Activated CD4-positive, CD25-positive, alpha-beta regulatory T cell treated with anti-CD3 and anti-CD28 coated beads, Interleukin-2, amount 50 U/mL, for 72 hours (primary cell): ENCODE data around the gene EFHC1.

Experiments
- DNase-seq: peaks from one replicate; pipeline ENCODE4 v3.0.0; 2021

The EFHC1 gene

GRCh38 chr6:52543262-52543661, 123.1 kb downstream of the EFHC1 start:
- no peak for DNase-seq

DNA sequence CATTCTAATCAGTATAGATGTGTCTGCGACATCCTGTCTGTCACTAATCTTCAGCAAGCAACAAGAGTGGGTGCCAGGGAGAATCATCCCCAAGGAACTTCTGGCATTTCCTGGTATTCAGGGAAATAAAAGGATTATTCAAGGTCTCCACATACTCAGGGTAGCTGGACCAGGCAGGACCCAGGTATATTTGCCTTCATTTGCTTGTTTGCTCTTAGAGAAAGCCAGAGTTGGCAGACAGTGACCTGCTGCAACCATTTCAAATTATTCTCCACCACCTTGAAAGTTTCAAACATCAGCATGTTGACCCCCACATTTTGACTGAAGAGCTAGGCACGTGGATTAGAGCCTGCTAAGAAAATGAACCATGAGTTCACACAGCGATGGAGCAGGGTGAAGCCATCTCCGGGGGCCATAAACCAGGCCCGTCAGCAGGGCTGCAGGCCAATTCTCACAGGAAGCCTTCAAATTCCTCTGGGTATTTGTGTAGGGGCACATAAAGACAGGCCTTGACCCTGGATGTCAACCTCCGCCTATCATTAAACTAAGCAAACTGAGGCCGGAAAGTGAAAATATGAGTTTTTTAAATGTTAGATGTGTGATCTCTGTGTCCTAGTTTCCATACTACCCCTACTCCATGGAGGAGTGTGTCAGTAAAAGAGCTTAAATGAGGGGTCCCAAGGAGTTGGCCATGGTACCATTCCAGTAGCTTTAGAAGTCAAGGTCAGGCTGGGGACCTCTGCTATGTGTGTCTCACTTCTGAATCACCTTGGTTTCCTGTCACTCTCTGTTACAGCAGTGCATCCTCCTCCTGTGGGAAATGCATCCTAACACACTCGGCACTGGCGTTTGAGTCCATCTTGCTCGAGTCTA, 123.8 kb downstream of the EFHC1 start:
- no peak for DNase-seq

GRCh38 chr6:52544602-52545405, 124.7 kb downstream of the EFHC1 start:
- no peak for DNase-seq

GRCh38 chr6:52545406-52546119, 125.4 kb downstream of the EFHC1 start:
- DNase-seq: no peak

DNA sequence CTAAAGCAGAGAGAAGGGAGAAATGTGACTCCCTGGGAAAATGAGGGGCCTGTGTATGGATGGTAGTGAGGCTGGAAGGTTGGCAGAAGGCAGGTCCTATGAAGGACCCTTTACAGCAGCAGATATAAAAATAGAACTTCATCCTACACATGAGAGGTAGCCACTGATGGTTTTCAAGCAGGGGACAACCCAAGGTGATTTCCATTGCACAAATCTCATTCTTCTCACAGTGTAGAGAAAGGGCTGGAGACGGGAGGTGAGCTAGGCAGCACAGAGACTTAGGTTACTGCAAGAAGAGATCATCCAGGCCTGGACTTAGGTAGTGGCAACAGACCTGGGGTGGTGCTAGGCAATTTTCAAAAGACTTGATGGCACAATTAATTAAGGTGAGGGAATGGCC, 126.0 kb downstream of the EFHC1 start:
- DNase-seq: no peak

DNA sequence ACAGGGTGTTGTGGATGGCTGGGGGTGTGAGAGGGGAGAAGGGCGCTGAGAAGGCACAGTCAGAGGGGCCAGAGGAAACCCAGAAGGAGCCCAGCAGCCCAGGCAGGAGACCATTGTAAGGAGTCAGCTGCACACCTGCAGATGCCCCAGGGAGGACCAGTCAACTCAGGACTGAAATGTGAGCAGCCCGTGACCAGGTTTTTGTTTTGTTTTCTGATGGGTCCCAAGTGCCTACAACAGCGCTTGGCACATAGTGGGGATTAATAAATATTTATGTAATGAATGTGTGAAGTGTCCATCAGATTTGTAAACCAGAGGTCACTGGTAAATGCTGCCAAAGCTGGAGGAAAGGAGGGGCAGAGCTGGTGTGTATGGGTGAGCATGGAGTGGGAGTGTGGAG, 126.5 kb downstream of the EFHC1 start:
- DNase-seq: no peak

- DNase-seq: no peak
Observed at GRCh38 chr6:52547647-52548352, 127.7 kb downstream of the EFHC1 start.

GRCh38 chr6:52548353-52548713, 128.2 kb downstream of the EFHC1 start:
- DNase-seq: no peak

GRCh38 chr6:52548999-52549398, 128.9 kb downstream of the EFHC1 start:
- DNase-seq: no peak

GRCh38 chr6:52549428-52549827, 129.3 kb downstream of the EFHC1 start:
- DNase-seq: no peak

DNA sequence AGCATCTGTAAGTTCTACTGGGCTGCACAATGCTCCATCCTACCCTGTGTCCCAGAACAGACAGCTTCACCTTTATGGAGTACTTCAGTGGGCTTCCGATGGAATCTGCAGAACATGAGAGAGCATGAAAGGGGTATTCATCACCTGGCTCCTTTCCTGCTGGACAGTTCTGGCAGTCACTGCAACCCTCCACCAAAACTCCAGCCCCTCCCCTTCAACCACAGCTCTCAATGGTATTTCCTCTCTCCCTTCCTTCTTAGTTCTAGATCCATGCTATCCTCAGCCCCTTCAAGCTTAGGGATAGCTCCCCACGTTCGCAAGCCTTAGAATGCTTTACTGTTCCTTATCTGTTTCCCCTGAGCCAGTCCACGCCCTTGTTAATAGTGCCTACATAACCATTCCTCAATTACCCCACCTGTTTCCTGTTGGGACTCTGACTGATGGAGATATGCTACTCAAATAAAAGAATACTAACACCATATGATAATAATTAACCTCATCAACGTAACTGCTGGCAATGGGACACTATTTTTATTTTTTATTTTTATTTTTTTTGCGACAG, 130.0 kb downstream of the EFHC1 start:
- DNase-seq: no peak

DNA sequence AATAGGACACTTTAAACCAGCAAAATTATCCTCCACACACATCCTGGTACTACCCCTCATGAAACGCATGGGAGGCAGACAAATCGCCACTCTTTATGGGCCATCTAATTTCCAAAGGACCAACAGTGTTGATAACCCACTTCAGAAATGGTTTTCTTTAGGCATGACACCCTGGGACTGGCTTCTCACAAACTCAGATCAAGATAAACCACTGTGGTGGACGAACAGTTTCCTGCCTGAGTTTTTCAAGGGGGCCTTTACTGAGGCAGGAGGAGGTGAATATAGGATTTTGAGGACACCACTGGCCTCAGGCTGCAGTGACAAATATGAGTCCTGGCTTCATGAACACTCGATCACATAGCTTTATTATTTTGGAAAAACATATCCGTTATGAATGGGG, 130.7 kb downstream of the EFHC1 start:
- no peak for DNase-seq

GRCh38 chr6:52551483-52552277, 131.5 kb downstream of the EFHC1 start:
- DNase-seq: no peak

DNA sequence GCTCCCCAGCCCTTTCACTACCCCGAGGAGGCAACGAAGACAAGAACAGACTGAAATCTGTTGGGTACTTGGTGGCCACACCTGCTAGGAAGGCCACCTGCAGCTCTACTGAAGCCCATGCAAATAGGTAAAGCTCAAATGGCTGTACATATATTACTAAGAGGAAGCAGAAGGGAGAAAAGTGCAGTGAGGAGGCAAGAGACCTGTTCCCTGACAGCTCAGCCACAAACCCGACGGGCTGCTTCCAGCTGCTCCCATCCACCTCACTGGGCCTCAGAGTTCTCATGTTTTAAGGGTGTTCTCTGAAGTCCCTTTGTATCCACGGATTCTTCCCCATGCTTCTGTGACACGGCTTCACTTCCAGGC, 132.1 kb downstream of the EFHC1 start:
- no peak for DNase-seq

GRCh38 chr6:52553158-52553557, 133.0 kb downstream of the EFHC1 start:
- DNase-seq: no peak

DNA sequence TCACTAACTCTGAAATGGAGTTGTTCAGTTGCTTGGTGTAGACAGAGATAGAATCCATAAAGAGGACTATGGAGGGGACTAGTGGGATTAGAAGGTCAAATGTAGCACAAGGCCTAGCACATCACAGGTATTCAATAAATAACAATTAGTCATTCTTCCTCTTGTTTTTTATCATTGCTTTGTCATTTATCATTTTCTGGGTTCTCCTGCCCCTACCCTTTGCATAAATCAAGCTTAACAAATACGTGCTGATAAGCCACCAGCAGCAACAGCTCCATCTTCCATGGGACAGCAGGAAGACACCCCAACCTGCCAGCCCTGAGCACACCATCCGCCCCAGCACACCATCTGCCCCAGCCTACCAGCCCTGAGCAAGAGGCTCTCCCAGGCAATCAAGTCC, 133.6 kb downstream of the EFHC1 start:
- no peak for DNase-seq

- DNase-seq: no peak
Observed at GRCh38 chr6:52554684-52555280, 134.6 kb downstream of the EFHC1 start.

DNA sequence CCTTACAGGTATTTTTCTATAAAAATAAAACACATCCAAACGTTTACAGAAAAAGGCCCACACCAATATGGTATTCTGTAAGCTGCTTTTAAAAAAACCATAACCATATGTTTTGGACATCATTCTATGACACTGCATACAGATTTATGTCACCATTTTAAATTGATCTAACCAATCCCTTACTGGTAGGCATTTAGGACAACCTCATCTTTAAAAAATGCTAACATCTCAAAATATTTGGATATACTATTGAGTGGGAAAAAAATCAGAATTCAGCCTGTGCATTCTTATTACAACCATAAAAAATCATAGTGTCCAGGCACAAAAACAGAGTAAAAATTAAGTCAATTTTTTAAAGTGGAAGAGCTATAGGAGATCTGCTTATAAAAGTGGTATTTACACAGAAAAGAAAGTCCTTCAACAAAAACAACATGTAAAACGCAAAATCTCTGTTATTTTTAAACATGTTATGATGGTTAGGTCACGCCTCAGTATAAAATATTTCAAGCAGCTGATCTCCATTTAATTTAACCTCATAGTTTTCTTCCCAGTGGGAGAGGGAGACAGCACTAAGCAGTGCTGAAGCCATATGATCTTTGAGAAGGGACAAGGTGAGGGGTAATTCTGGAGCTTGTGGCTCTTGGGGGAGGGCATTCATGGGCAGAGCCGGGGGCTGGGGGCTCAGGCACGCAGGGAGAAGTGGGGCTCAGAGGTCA, 135.5 kb downstream of the EFHC1 start:
- DNase-seq: no peak

- no peak for DNase-seq
Observed at GRCh38 chr6:52557389-52558265, 137.5 kb downstream of the EFHC1 start.
